Keratinocyte (primary cell): ENCODE data around the gene LDLRAD4. TPM values are rescaled to one million over a fixed set of nuclear protein-coding genes. Genes with fewer than 3 reads are reported as not detected.

Experiments
- DNase-seq: peaks from one replicate; pipeline ENCODE4 v3.0.0-alpha.2; 2011; ENCODE audit warnings: low read depth, missing footprints, low spot score
- FAIRE-seq: peaks from 2 replicates; lab custom pipeline; 2011; peaks lifted over from hg19 to GRCh38; lab: Jason Lieb, UNC
- H2AFZ ChIP-seq: 2 replicates; pipeline ENCODE4 v1.6.0; 2012; ENCODE audit warnings: low read length, control low read depth, inconsistent platforms; ENCODE audit not compliant: control insufficient read depth
- H3K27ac ChIP-seq: 2 replicates; pipeline ENCODE4 v1.5.1; 2011; ENCODE audit warnings: low read length; ENCODE audit not compliant: control insufficient read depth, insufficient read depth
- H3K27me3 ChIP-seq: 3 replicates; pipeline ENCODE4 v1.6.0; 2011; ENCODE audit warnings: low read length; ENCODE audit not compliant: control insufficient read depth, insufficient read depth; ENCODE audit errors: extremely low read depth
- H3K36me3 ChIP-seq, 2 experiments: 2 replicates in 1 of 2; 3 replicates in 1 of 2; pipeline ENCODE4 v1.5.1; 2011; ENCODE audit warnings: low read length in 2 of 2, mild to moderate bottlenecking in 1 of 2; ENCODE audit not compliant: control insufficient read depth in 2 of 2, insufficient read depth in 2 of 2; ENCODE audit errors: extremely low read depth in 1 of 2
- H3K4me1 ChIP-seq: 3 replicates; pipeline ENCODE4 v1.5.1; 2011; ENCODE audit warnings: low read length; ENCODE audit not compliant: control insufficient read depth, insufficient read depth; ENCODE audit errors: extremely low read depth
- H3K4me2 ChIP-seq: 3 replicates; pipeline ENCODE4 v1.6.0; 2011; ENCODE audit warnings: low read depth, low read length; ENCODE audit not compliant: control insufficient read depth, insufficient read depth; ENCODE audit errors: extremely low read depth
- H3K4me3 ChIP-seq, 3 experiments: fragments of 200-600 bp in 1 of 3; sonication (generic) in 1 of 3; 2 replicates in 2 of 3; 3 replicates in 1 of 3; pipeline ENCODE4 v1.5.1; 2011 to 2016; ENCODE audit warnings: low read length in 3 of 3, mild to moderate bottlenecking in 3 of 3, control low read depth in 2 of 3, inconsistent platforms in 1 of 3, low read depth in 1 of 3, mixed read lengths in 1 of 3, mixed run types in 1 of 3, moderate library complexity in 1 of 3; ENCODE audit not compliant: control insufficient read depth in 2 of 3, insufficient read depth in 2 of 3; ENCODE audit errors: extremely low read depth in 1 of 3
- H3K79me2 ChIP-seq: 2 replicates; pipeline ENCODE4 v1.6.0; 2012; ENCODE audit warnings: low read length; ENCODE audit not compliant: control insufficient read depth, insufficient read depth
- H3K9ac ChIP-seq: 3 replicates; pipeline ENCODE4 v1.6.0; 2011; ENCODE audit warnings: low read length; ENCODE audit not compliant: control insufficient read depth, insufficient read depth; ENCODE audit errors: extremely low read depth
- H3K9me1 ChIP-seq: 3 replicates; pipeline ENCODE4 v1.6.0; 2011; ENCODE audit warnings: low read length; ENCODE audit not compliant: control insufficient read depth, insufficient read depth; ENCODE audit errors: extremely low read depth
- H3K9me3 ChIP-seq: 2 replicates; pipeline ENCODE4 v1.5.1; 2012; ENCODE audit warnings: low read depth, low read length; ENCODE audit not compliant: control insufficient read depth
- H4K20me1 ChIP-seq: 3 replicates; pipeline ENCODE4 v1.6.0; 2011; ENCODE audit warnings: low read length; ENCODE audit not compliant: control insufficient read depth, insufficient read depth; ENCODE audit errors: extremely low read depth
- EZH2 ChIP-seq: IDR thresholded peaks from one replicate; pipeline ENCODE4 v1.6.1; 2012; ENCODE audit warnings: inconsistent platforms, mild to moderate bottlenecking, low read length, moderate library complexity
- dilution Hi-C: fragments of 300-500 bp; cut with MboI; formaldehyde crosslinking; loops from one replicate; pipeline ENCODE4 v1.7.0; 2020; ENCODE audit warnings: low sequenced_read_pairs; ENCODE audit not compliant: extremely low pct_ligation_motif_present
- polyA plus RNA-seq, 5 experiments: library from polyadenylated mRNA; depleted of rRNA in 3 of 5; stranded (reverse) in 3 of 5; stranded (forward) in 1 of 5; unstranded in 1 of 5; fragments of >200 nt; gene quantifications; 1 replicate in 1 of 5; 2 replicates in 3 of 5; 3 replicates in 1 of 5; pipeline versions ENCODE4 v1.2.1 to v1.2.3, GENCODE V29; 2011 to 2012; ENCODE audit warnings: missing spikeins in 2 of 5, low read depth in 1 of 5, low replicate concordance in 1 of 5
- TF ChIP-seq, protein P1 (sequence below), 3 experiments: IDR thresholded peaks in 1 of 3; conservative IDR thresholded peaks in 1 of 3; optimal IDR thresholded peaks in 1 of 3; 2 replicates in 2 of 3; 3 replicates in 1 of 3; pipeline versions ENCODE3 to v1.5.1; 2011; ENCODE audit warnings: low read length in 3 of 3, mild to moderate bottlenecking in 3 of 3, moderate library complexity in 2 of 3, control low read depth in 1 of 3, inconsistent platforms in 1 of 3; ENCODE audit not compliant: insufficient read depth in 2 of 3; ENCODE audit errors: extremely low read depth in 1 of 3

The LDLRAD4 gene
- polyA plus RNA-seq, 1 donor (not counting 4 experiments of a cell fraction or from before 2014, with no cell fraction given), result not detected

DNA sequence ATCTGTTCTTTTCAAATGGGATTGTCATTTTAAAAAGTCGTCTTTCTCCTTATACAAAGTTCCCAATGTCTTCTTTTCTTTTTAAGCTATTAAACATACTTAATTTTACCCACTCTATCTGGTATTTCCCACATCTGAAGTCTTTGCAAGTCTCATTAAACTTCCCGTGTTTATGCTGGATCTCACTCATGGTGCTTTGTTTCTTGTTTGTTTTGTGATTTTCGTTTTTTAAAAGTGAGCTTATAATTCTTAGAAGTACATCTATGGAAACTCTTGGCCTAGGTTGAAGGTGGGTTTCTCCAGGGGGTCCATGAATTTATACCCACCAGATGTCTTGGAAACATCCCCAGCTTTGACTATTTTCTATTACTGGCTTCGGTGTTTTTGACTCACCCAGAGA is 299.8 kb downstream of the LDLRAD4 start:
- H3K9me1 ChIP-seq, result no peaks in the 10 kb centered on the region
- dilution Hi-C loops, result no loop called here
- H3K9ac ChIP-seq, result no peak overlapping the region
- no peaks in the 10 kb centered on the region for H3K27me3 ChIP-seq
- no peak for TF ChIP-seq EZH2
- TF ChIP-seq, protein P1, sequence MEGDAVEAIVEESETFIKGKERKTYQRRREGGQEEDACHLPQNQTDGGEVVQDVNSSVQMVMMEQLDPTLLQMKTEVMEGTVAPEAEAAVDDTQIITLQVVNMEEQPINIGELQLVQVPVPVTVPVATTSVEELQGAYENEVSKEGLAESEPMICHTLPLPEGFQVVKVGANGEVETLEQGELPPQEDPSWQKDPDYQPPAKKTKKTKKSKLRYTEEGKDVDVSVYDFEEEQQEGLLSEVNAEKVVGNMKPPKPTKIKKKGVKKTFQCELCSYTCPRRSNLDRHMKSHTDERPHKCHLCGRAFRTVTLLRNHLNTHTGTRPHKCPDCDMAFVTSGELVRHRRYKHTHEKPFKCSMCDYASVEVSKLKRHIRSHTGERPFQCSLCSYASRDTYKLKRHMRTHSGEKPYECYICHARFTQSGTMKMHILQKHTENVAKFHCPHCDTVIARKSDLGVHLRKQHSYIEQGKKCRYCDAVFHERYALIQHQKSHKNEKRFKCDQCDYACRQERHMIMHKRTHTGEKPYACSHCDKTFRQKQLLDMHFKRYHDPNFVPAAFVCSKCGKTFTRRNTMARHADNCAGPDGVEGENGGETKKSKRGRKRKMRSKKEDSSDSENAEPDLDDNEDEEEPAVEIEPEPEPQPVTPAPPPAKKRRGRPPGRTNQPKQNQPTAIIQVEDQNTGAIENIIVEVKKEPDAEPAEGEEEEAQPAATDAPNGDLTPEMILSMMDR (optimal IDR thresholded peaks at IDR 0.05 in 1 of 3, IDR thresholded peaks at IDR 0.05 in 1 of 3, conservative IDR thresholded peaks at IDR 0.05 in 1 of 3; ENCODE audit: extremely low read depth in 1 of 3, insufficient read depth in 2 of 3, low read length in 3 of 3), result no peak
- FAIRE-seq (no peak), DNase-seq (no peak)
- H3K27ac ChIP-seq, result no peak overlapping the region
- H3K4me1 ChIP-seq, result no peaks in the 10 kb centered on the region
- no peaks in the 10 kb centered on the region for H3K36me3 ChIP-seq
- no peaks in the 10 kb centered on the region for H3K79me2 ChIP-seq
- no peak overlapping the region for H2AFZ ChIP-seq
- H4K20me1 ChIP-seq, result no peaks in the 10 kb centered on the region
- no peaks in the 10 kb centered on the region for H3K9me3 ChIP-seq
- no peak overlapping the region for H3K4me2 ChIP-seq
- H3K4me3 ChIP-seq, result no peak overlapping the region

DNA sequence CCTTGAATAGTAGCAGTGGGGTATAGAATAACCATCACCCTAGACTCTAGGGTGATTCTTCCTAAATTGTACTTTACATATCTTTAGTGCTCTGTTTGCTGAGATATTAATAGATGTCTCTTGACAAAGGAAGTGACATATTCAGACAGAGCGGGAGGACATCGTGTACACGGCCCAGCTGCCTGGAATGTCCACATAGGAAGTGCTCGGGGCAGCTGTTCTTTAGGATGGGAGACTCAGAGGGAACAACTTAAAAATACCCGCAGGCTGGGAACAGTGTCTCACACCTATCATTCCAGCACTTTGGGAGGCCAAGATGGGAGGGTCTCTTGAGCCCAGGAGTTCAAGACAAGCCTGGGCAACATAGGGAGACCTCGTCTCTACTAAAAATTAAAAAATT is 301.7 kb downstream of the LDLRAD4 start:
- DNase-seq (no peak), FAIRE-seq (no peak)
- H3K4me3 ChIP-seq, result no peak overlapping the region
- H3K27ac ChIP-seq, result no peak overlapping the region
- no peaks in the 10 kb centered on the region for H3K79me2 ChIP-seq
- no peaks in the 10 kb centered on the region for H3K36me3 ChIP-seq
- TF ChIP-seq EZH2, result no peak
- TF ChIP-seq, protein P1 (optimal IDR thresholded peaks at IDR 0.05 in 1 of 3, IDR thresholded peaks at IDR 0.05 in 1 of 3, conservative IDR thresholded peaks at IDR 0.05 in 1 of 3; ENCODE audit: extremely low read depth in 1 of 3, insufficient read depth in 2 of 3, low read length in 3 of 3), result no peak
- H3K9me1 ChIP-seq, result no peaks in the 10 kb centered on the region
- H4K20me1 ChIP-seq, result no peaks in the 10 kb centered on the region
- H3K9ac ChIP-seq, result no peak overlapping the region
- no peaks in the 10 kb centered on the region for H3K27me3 ChIP-seq
- H2AFZ ChIP-seq, result no peak overlapping the region
- H3K4me1 ChIP-seq, result no peaks in the 10 kb centered on the region
- H3K4me2 ChIP-seq, result no peak overlapping the region
- no peaks in the 10 kb centered on the region for H3K9me3 ChIP-seq
- dilution Hi-C loops, result no loop called here
